Hepatic stellate cell (primary cell): Measurements from ENCODE around the gene KLF17.
A peak's percentile ranks its signal among the peaks of the same experiment; 100 is the strongest.

Source experiments
- DNase-seq: peaks from one replicate; pipeline ENCODE4 v3.0.0; 2011; ENCODE audit warnings: low spot score

KLF17 gene, protein sequence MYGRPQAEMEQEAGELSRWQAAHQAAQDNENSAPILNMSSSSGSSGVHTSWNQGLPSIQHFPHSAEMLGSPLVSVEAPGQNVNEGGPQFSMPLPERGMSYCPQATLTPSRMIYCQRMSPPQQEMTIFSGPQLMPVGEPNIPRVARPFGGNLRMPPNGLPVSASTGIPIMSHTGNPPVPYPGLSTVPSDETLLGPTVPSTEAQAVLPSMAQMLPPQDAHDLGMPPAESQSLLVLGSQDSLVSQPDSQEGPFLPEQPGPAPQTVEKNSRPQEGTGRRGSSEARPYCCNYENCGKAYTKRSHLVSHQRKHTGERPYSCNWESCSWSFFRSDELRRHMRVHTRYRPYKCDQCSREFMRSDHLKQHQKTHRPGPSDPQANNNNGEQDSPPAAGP

GRCh38 chr1:44118682-44119081, at the start of gene KLF17:
Gene KLF17 (plus strand): TSS chr1:44118821. CDS start chr1:44118908, 87 bp downstream.
- DNase-seq: no peak

- DNase-seq: no peak
These were observed 47.2 kb upstream of the KLF17 start for GRCh38 chr1:44071461-44071860.

GRCh38 chr1:44072204-44072603, 46.4 kb upstream of the KLF17 start:
- peak; percentile 69 for DNase-seq

- no peak for DNase-seq
These were observed 45.8 kb upstream of the KLF17 start for GRCh38 chr1:44072821-44073220.

- DNase-seq: no peak
These were observed 45.1 kb upstream of the KLF17 start for GRCh38 chr1:44073528-44073927.

- DNase-seq: no peak
These were observed 44.2 kb upstream of the KLF17 start for GRCh38 chr1:44074415-44074814.

GRCh38 chr1:44076066-44076465, 42.6 kb upstream of the KLF17 start:
- no peak for DNase-seq

GRCh38 chr1:44077421-44077820, 41.2 kb upstream of the KLF17 start:
- DNase-seq: no peak

DNA sequence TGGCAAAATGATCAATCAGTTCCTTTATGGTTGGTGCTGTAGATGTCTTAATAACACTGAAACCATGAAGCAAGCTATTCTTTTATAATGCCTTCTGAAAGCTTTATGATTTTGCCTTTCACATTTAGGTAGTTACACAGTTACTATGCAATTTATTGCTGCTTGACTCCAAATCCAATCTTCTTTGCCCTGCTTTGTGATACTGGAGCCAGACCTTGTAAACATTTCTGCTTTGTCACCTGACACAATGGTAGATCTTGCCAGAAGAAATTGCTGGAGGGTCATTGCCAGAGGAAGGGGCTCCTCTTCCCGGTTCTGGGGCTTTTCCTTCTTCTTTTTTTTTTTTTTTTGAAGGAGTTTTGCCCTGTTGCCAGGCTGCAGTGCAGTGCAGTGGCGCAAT, 40.5 kb upstream of the KLF17 start:
- no peak for DNase-seq

DNA sequence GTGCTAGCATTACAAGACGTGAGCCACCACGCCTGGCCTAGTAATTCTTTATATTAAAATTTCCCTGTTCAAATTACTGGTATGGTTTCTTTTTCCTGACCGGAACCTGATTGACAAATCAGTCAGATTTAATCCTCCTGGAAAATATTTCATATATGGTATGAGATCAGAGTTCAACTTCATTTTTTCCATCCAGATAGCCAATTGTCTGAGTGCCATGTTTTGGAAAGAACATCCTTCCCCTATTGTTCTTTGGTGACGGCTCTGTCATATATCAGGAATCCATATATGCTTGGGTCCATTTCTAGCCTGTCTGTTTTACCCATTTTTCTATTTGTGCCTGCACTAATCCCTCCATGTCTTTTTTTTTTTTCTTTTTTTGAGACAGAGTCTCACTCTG, 39.1 kb upstream of the KLF17 start:
- no peak for DNase-seq

GRCh38 chr1:44084998-44085675, 33.5 kb upstream of the KLF17 start:
- DNase-seq: peak; percentile 51

DNA sequence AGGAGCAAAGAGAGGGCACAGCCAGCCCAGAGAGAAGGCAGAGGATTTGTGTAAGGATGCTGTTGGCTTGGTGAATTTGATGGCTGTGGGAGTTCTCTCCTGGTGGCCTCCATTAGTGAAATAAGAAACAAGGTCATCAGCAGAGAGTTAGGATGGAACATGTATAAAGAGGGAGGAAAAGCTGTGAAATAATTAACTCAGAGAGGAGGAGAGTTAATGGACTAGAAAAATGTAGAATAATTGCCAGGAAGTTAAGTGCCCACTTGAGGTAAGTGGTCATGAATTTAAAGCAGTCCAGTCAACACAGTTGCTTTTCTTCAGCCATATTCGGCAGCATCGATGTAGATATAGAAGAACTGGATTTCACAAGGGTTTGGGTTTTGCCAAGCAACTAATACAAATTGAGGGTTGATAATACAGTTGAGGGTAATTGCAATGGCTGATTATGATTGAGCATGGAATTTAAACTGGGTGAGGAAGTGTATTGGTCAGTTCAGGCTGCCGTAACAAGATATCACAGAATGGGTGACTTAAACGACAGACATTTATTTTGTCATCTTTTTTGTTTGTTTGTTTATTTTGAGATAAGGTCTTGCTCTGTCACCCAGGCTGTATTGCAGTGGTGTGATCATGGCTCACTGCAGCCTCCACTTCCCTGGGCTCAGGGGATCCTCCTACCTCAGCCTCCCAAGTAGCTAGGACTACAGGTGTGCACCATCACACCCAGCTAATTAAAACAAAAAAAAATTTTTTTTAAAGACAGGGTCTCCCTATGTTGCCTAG, 31.7 kb upstream of the KLF17 start:
- no peak for DNase-seq

- no peak for DNase-seq
These were observed 29.1 kb upstream of the KLF17 start for GRCh38 chr1:44089371-44090048.

DNA sequence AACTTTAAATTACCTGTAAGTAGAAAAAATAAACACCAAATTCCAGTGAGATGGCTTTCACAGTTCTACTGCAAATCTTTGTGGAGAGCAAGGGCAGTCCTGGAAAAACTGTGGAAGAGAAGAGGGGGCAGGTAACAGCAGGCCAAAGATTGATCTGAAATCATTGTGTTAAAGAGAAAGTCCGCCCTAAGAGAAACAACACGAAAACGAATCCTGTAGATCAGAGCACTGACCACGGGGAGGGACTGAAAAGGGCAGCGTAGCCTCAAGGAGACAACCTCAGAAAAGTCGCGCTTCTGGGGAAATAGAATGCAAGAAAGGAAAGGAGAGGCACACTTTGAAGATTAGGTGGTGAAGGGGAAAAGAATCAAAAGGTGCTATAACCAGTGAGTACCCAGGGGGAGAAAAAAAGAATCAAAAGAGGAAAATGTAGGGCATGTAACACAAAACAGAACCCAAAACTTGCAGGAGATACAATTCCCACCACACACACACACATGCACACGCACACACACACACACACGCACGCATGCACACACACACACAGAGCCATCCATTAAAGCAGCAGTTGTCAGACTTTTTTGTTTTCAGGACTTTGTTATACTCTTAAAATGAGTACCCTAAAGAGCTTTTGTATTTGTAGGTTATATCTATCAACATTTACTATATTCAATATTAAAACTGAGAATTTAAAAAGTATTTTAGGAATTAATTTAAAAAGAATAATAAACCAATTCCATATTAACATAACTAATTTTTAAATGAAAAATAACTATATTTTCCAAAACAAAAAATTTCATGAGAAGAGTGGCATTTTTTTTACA, 28.0 kb upstream of the KLF17 start:
- no peak for DNase-seq

- no peak for DNase-seq
These were observed 24.6 kb upstream of the KLF17 start for GRCh38 chr1:44094047-44094446.

DNA sequence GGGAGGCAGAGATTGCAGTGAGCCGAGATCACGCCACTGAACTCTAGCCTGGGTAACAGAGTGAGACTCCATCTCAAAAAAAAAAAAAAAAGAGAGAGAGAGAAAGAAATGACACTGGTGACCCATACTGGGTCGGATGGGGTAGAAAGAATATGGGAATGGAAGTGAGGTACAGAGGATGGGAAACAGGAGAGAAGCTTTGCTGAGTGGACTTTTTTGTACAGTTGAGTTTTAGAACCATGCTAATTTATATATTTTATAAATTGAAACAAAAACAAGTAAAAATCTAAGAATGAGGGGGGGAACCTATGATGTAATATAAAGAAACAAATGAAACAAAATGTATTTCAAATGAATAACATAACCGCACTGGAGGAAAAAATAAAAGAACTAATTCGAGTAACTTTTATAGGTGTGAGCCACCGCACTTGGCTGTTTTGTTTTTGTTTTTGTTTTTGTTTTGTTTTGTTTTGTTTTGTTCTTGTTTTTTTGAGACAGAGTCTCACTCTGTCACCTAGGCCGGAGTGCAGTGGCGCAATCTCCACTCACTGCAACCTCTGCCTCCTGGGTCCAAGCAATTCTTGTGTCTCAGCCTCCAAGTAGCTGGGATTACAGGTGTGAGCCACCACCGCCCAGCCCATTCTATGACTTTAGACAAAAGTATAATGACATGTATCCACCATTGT, 18.3 kb upstream of the KLF17 start:
- no peak for DNase-seq

DNA sequence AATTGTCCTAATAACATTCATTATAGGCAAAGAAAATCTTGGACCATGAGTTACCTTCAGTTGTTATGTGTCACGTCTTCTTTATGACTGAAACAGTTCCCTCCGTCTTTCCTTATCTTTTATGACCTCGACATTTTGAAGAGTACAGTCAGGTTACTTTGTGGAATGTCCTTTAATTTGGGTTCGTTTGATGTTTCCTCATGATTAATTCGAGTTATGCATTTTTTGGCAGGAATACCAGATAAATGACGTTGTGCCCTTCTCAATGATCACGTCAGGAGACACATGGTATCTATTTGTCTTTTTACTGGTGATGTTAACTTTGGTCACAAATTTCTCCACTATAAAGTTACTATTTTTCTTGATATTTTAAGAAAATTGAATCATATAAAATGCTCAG, 17.3 kb upstream of the KLF17 start:
- no peak for DNase-seq

GRCh38 chr1:44103270-44104131, 15.1 kb upstream of the KLF17 start:
- DNase-seq: no peak

- DNase-seq: no peak
These were observed 12.8 kb upstream of the KLF17 start for GRCh38 chr1:44105810-44106209.

DNA sequence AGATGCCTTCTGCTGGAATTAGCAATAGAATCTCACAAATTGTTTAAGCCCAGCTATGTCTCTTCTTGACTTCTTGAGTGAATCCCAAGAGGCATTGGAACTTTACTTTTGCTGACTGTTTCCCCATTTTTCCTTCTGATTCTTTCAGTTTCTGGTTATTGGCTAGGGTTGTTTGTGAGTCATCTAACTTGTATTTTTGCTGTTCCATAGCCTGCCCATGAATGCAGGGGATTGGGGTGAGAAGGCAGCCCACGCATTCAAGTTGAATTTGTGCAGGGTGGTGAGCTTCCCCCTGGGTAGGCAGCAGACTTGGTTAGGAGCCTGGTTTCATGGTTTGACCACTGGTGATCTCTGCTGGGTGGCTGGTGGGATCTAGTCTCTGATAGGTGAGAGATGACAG, 10.4 kb upstream of the KLF17 start:
- peak; percentile 37 for DNase-seq
